ENCODE results near the gene DGKQ.

Gene DGKQ

GRCh38 chr4:1015746-1016145 lies 42.4 kb upstream of the DGKQ start:
- H3K9ac ChIP-seq (ENCODE audit: low read length), result no peak overlapping the region
- no peaks in the 10 kb centered on the region for H3K9me2 ChIP-seq (replicated peaks; ENCODE audit: insufficient read depth, low read length)
- DNase-seq, result no peak
- H3K4me2 ChIP-seq (ENCODE audit: low read depth, low read length), result no peak overlapping the region
- no peaks in the 10 kb centered on the region for H3K36me3 ChIP-seq (replicated peaks; ENCODE audit: insufficient read depth, low read length)
- H3K4me3 ChIP-seq (ENCODE audit: low read length), result no peak overlapping the region
- H2AFZ ChIP-seq (ENCODE audit: low read length), result no peak overlapping the region
- no peaks in the 10 kb centered on the region for H3K27me3 ChIP-seq (replicated peaks; ENCODE audit: insufficient read depth, low read length)
- TF ChIP-seq EZH2phosphoT487 (IDR thresholded peaks at IDR 0.05; ENCODE audit: low read length), result no peak
- TF ChIP-seq CTCF (IDR thresholded peaks at IDR 0.05; ENCODE audit: low read length), result no peak
- TF ChIP-seq EZH2 (optimal IDR thresholded peaks at IDR 0.05; ENCODE audit: low read depth, low read length), result no peak
- H3F3A ChIP-seq (ENCODE audit: insufficient read depth, low read length), result no peaks in the 10 kb centered on the region
- H3K4me1 ChIP-seq (ENCODE audit: low read length), result no peaks in the 10 kb centered on the region
- no peak overlapping the region for H3K27ac ChIP-seq (ENCODE audit: low read length)
- H3K9me3 ChIP-seq (replicated peaks; ENCODE audit: insufficient read depth, low read length), result no peaks in the 10 kb centered on the region
- no peaks in the 10 kb centered on the region for H3K79me2 ChIP-seq (ENCODE audit: low read length)
- no peaks in the 10 kb centered on the region for H4K20me1 ChIP-seq (ENCODE audit: insufficient read depth, low read length)

- Histone ChIP-seq H3K9ac (ENCODE audit: low read length) (no peak overlapping the region), H3K79me2 (ENCODE audit: low read length) (no peaks in the 10 kb centered on the region), H3K9me3 (replicated peaks; ENCODE audit: insufficient read depth, low read length) (no peaks in the 10 kb centered on the region), H3K27ac (ENCODE audit: low read length) (no peak overlapping the region), H3K4me3 (ENCODE audit: low read length) (no peak overlapping the region), H4K20me1 (ENCODE audit: insufficient read depth, low read length) (no peaks in the 10 kb centered on the region), H3K36me3 (replicated peaks; ENCODE audit: insufficient read depth, low read length) (no peaks in the 10 kb centered on the region), H3K4me2 (ENCODE audit: low read depth, low read length) (no peak overlapping the region), H2AFZ (ENCODE audit: low read length) (no peak overlapping the region), H3K4me1 (ENCODE audit: low read length) (no peaks in the 10 kb centered on the region), H3K9me2 (replicated peaks; ENCODE audit: insufficient read depth, low read length) (no peaks in the 10 kb centered on the region), H3K27me3 (replicated peaks; ENCODE audit: insufficient read depth, low read length) (no peaks in the 10 kb centered on the region), H3F3A (ENCODE audit: insufficient read depth, low read length) (no peaks in the 10 kb centered on the region)
- no peak for DNase-seq
- TF ChIP-seq EZH2phosphoT487 (IDR thresholded peaks at IDR 0.05; ENCODE audit: low read length) (no peak), CTCF (IDR thresholded peaks at IDR 0.05; ENCODE audit: low read length) (no peak), EZH2 (optimal IDR thresholded peaks at IDR 0.05; ENCODE audit: low read depth, low read length) (no peak)
Observed at GRCh38 chr4:1015179-1015578, 41.8 kb upstream of the DGKQ start.

- Histone ChIP-seq H3K4me2 (ENCODE audit: low read depth, low read length) (no peak overlapping the region), H3K9ac (ENCODE audit: low read length) (no peak overlapping the region), H3K36me3 (replicated peaks; ENCODE audit: insufficient read depth, low read length) (no peaks in the 10 kb centered on the region), H3F3A (ENCODE audit: insufficient read depth, low read length) (no peaks in the 10 kb centered on the region), H2AFZ (ENCODE audit: low read length) (no peak overlapping the region), H3K79me2 (ENCODE audit: low read length) (no peaks in the 10 kb centered on the region), H3K4me1 (ENCODE audit: low read length) (no peaks in the 10 kb centered on the region), H3K9me3 (replicated peaks; ENCODE audit: insufficient read depth, low read length) (no peaks in the 10 kb centered on the region), H4K20me1 (ENCODE audit: insufficient read depth, low read length) (no peaks in the 10 kb centered on the region), H3K4me3 (ENCODE audit: low read length) (no peak overlapping the region), H3K27ac (ENCODE audit: low read length) (no peak overlapping the region), H3K27me3 (replicated peaks; ENCODE audit: insufficient read depth, low read length) (no peaks in the 10 kb centered on the region), H3K9me2 (replicated peaks; ENCODE audit: insufficient read depth, low read length) (no peaks in the 10 kb centered on the region)
- TF ChIP-seq EZH2phosphoT487 (IDR thresholded peaks at IDR 0.05; ENCODE audit: low read length) (no peak), CTCF (IDR thresholded peaks at IDR 0.05; ENCODE audit: low read length) (no peak), EZH2 (optimal IDR thresholded peaks at IDR 0.05; ENCODE audit: low read depth, low read length) (no peak)
- no peak for DNase-seq
Observed at GRCh38 chr4:1014291-1015167, 41.2 kb upstream of the DGKQ start.
